HL-60 (cell line): ENCODE data around the gene APBA2.

Experiments used
- DNase-seq, 2 experiments: peaks; one replicate each; pipeline ENCODE4 v3.0.0-alpha.2; 2010 to 2020; ENCODE audit warnings: low read depth in 1 of 2, low spot score in 1 of 2
- H3K27ac ChIP-seq: fragments of 250-450 bp; sonication (Bioruptor Pico); replicated peaks from 2 replicates; pipeline ENCODE4 v1.5.1; 2020; ENCODE audit warnings: mild to moderate bottlenecking, moderate library complexity
- H3K27me3 ChIP-seq: fragments of 250-450 bp; sonication (Bioruptor Pico); 2 replicates; pipeline ENCODE4 v1.5.1; 2021; ENCODE audit warnings: mild to moderate bottlenecking, moderate library complexity; ENCODE audit not compliant: insufficient read depth, poor library complexity, severe bottlenecking
- H3K4me3 ChIP-seq: replicated peaks from 2 replicates; pipeline ENCODE4 v1.5.1; 2011; ENCODE audit warnings: mild to moderate bottlenecking, control low read depth, low read length; ENCODE audit not compliant: insufficient read depth
- GABPA ChIP-seq: IDR thresholded peaks from 2 replicates; pipeline ENCODE4 v1.6.1; 2012; ENCODE audit warnings: low read depth
- POLR2AphosphoS5 ChIP-seq: IDR thresholded peaks from 2 replicates; pipeline ENCODE4 v1.6.1; 2012; ENCODE audit warnings: low read depth
- SPI1 ChIP-seq: IDR thresholded peaks from 2 replicates; pipeline ENCODE4 v1.6.1; 2012; ENCODE audit warnings: low read depth, mild to moderate bottlenecking, borderline replicate concordance
- TF ChIP-seq, protein P1 (sequence below): IDR thresholded peaks from 2 replicates; pipeline ENCODE4 v1.6.1; 2012; ENCODE audit warnings: low read depth; ENCODE audit not compliant: insufficient replicate concordance
- TF ChIP-seq, protein P2 (sequence below): IDR thresholded peaks from one replicate; pipeline ENCODE4 v1.5.1; 2011; ENCODE audit warnings: low read length, control low read depth, inconsistent platforms; ENCODE audit not compliant: insufficient read depth

The APBA2 gene

DNA sequence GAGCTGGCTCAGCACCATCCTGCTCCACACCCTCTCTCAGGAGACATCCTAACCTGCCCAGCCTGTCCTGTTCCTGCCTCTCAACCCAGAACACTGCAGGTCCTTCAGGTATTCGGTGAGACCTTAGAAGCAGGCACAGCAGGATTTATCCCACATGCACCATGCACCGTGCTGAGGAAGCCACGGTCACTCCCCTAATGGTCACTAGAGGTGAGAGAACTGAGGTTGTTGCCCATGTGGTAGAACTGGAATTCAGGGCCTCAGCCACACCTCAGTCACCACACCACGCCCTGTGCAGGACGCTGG lies 36.9 kb downstream of the APBA2 start:
- H3K27me3 ChIP-seq = no peaks in the 10 kb centered on the region
- TF ChIP-seq POLR2AphosphoS5 = no peak
- no peak for TF ChIP-seq GABPA
- TF ChIP-seq, protein P1, sequence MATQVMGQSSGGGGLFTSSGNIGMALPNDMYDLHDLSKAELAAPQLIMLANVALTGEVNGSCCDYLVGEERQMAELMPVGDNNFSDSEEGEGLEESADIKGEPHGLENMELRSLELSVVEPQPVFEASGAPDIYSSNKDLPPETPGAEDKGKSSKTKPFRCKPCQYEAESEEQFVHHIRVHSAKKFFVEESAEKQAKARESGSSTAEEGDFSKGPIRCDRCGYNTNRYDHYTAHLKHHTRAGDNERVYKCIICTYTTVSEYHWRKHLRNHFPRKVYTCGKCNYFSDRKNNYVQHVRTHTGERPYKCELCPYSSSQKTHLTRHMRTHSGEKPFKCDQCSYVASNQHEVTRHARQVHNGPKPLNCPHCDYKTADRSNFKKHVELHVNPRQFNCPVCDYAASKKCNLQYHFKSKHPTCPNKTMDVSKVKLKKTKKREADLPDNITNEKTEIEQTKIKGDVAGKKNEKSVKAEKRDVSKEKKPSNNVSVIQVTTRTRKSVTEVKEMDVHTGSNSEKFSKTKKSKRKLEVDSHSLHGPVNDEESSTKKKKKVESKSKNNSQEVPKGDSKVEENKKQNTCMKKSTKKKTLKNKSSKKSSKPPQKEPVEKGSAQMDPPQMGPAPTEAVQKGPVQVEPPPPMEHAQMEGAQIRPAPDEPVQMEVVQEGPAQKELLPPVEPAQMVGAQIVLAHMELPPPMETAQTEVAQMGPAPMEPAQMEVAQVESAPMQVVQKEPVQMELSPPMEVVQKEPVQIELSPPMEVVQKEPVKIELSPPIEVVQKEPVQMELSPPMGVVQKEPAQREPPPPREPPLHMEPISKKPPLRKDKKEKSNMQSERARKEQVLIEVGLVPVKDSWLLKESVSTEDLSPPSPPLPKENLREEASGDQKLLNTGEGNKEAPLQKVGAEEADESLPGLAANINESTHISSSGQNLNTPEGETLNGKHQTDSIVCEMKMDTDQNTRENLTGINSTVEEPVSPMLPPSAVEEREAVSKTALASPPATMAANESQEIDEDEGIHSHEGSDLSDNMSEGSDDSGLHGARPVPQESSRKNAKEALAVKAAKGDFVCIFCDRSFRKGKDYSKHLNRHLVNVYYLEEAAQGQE = no peak
- TF ChIP-seq SPI1 = no peak
- TF ChIP-seq, protein P2, sequence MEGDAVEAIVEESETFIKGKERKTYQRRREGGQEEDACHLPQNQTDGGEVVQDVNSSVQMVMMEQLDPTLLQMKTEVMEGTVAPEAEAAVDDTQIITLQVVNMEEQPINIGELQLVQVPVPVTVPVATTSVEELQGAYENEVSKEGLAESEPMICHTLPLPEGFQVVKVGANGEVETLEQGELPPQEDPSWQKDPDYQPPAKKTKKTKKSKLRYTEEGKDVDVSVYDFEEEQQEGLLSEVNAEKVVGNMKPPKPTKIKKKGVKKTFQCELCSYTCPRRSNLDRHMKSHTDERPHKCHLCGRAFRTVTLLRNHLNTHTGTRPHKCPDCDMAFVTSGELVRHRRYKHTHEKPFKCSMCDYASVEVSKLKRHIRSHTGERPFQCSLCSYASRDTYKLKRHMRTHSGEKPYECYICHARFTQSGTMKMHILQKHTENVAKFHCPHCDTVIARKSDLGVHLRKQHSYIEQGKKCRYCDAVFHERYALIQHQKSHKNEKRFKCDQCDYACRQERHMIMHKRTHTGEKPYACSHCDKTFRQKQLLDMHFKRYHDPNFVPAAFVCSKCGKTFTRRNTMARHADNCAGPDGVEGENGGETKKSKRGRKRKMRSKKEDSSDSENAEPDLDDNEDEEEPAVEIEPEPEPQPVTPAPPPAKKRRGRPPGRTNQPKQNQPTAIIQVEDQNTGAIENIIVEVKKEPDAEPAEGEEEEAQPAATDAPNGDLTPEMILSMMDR = no peak
- H3K27ac ChIP-seq = no peak overlapping the region
- DNase-seq = no peak
- H3K4me3 ChIP-seq = no peak overlapping the region

DNA sequence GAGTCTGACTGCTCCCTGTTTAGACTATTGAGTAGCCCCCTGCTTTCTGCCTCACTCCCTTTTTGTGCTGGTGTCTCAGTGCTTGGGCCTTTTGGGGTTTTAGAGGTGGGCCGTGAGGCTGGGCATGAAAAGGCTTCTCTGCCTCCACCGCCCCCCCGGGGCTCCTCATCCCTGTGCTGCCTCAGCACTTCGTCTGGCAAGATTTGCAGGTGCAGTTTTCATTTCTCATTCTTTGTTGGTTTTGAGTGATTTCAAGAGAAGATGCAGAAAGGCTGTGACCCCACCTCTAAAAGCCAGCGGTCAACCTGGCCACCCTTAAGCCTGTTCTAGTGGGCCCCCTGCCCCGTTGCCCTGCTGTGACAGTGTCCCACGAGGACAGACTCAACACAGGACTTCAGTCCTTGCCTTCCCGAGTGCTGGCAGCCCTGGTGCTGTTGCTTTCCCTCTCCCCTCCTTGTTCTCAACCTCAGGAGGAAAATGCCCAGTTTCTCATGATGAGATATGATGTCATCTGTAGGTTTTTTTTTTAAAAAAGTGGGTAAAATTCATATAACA lies 38.0 kb downstream of the APBA2 start:
- H3K27ac ChIP-seq = no peak overlapping the region
- TF ChIP-seq, protein P2 = no peak
- TF ChIP-seq POLR2AphosphoS5 = no peak
- TF ChIP-seq GABPA = no peak
- TF ChIP-seq SPI1 = no peak
- TF ChIP-seq, protein P1 = no peak
- no peak overlapping the region for H3K4me3 ChIP-seq
- H3K27me3 ChIP-seq = no peaks in the 10 kb centered on the region
- no peak for DNase-seq

DNA sequence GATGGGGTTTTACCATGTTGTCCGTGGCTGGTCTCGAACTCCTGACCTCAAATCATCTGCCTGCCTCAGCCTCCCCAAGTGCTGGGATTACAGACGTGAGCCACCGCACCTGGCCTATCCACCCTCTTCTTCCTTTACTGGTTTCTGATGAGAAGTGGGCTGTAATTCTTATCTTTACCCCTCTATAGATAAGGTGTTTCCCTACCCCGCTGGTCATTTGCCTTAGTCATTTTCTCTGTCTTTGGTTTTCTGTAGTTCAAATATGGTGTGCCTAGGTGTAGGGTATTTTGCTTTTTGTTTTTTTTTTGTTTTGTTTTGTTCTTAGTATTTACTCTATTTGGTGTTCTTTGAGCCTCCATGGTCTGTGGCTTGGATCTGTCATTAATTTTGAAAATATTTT lies 41.3 kb downstream of the APBA2 start:
- H3K27me3 ChIP-seq = no peaks in the 10 kb centered on the region
- no peak overlapping the region for H3K4me3 ChIP-seq
- DNase-seq = no peak
- H3K27ac ChIP-seq = no peak overlapping the region
- no peak for TF ChIP-seq SPI1
- TF ChIP-seq, protein P1 = no peak
- TF ChIP-seq, protein P2 = no peak
- no peak for TF ChIP-seq POLR2AphosphoS5
- TF ChIP-seq GABPA = no peak
